Nephron (organoid): ENCODE results near the gene UQCRHL.

Experiments used
- H3K27ac Mint-ChIP-seq, 3 experiments: 2 replicates each; pipeline ENCODE4 v1.8.0; 2020; ENCODE audit warnings: mixed read lengths in 3 of 3, mild to moderate bottlenecking in 2 of 3, moderate library complexity in 1 of 3
- H3K27me3 Mint-ChIP-seq: 2 replicates; pipeline ENCODE4 v1.8.0; 2021; ENCODE audit warnings: low read depth, mild to moderate bottlenecking, moderate library complexity, mixed read lengths
- H3K36me3 Mint-ChIP-seq: 2 replicates; pipeline ENCODE4 v1.8.0; 2020; ENCODE audit warnings: low read depth, mixed read lengths
- H3K4me1 Mint-ChIP-seq: 2 replicates; pipeline ENCODE4 v1.8.0; 2020; ENCODE audit warnings: mixed read lengths
- H3K4me3 Mint-ChIP-seq, 3 experiments: 2 replicates each; pipeline ENCODE4 v1.8.0; 2020; ENCODE audit warnings: mild to moderate bottlenecking in 3 of 3, mixed read lengths in 3 of 3, moderate library complexity in 2 of 3
- H3K9me3 Mint-ChIP-seq: 2 replicates; pipeline ENCODE4 v1.8.0; 2020; ENCODE audit warnings: mixed read lengths
- TF ChIP-seq, protein P1 (sequence below), 3 experiments: fragments of 200-600 bp; sonication (generic); IDR thresholded peaks; one replicate each; pipeline ENCODE4 v1.5.0; 2021; ENCODE audit warnings: antibody characterized with exemption in 3 of 3; ENCODE audit not compliant: unreplicated experiment in 3 of 3

The UQCRHL gene

GRCh38 chr1:15826810-15827507 lies 19.5 kb upstream of the UQCRHL start:
- H3K27ac Mint-ChIP-seq, result peak overlapping the region in 2 of 3 experiments; percentile 46 to 56
- no peak overlapping the region for H3K4me3 Mint-ChIP-seq
- no peaks in the 10 kb centered on the region for H3K9me3 Mint-ChIP-seq
- H3K36me3 Mint-ChIP-seq, result peaks cover 9% of the 10 kb centered on the region
- TF ChIP-seq, protein P1, sequence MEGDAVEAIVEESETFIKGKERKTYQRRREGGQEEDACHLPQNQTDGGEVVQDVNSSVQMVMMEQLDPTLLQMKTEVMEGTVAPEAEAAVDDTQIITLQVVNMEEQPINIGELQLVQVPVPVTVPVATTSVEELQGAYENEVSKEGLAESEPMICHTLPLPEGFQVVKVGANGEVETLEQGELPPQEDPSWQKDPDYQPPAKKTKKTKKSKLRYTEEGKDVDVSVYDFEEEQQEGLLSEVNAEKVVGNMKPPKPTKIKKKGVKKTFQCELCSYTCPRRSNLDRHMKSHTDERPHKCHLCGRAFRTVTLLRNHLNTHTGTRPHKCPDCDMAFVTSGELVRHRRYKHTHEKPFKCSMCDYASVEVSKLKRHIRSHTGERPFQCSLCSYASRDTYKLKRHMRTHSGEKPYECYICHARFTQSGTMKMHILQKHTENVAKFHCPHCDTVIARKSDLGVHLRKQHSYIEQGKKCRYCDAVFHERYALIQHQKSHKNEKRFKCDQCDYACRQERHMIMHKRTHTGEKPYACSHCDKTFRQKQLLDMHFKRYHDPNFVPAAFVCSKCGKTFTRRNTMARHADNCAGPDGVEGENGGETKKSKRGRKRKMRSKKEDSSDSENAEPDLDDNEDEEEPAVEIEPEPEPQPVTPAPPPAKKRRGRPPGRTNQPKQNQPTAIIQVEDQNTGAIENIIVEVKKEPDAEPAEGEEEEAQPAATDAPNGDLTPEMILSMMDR (IDR thresholded peaks at IDR 0.05; ENCODE audit: unreplicated experiment in 3 of 3), result no peak
- H3K4me1 Mint-ChIP-seq, result peaks cover 38% of the 10 kb centered on the region
- H3K27me3 Mint-ChIP-seq, result no peaks in the 10 kb centered on the region

DNA sequence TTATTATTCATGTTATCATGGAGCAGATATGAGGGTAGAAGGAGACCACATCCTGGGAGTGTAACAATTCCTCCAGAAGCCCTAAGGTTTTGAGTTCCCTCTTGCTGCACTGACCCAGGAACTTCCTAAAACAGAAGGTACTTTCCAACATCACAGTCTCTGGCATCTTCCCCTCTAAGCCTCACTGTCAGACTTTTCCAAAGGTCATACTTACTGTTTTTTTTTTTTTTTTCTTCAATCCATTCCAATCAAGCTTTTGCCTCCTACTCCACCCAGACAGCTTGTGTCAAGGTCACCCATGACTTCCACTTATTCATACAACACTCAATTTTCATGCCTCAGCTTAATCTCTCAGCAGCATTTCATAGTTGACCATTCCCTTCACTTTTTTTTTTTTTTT lies 18.4 kb upstream of the UQCRHL start:
- Mint-ChIP-seq H3K36me3 (peaks cover 5% of the 10 kb centered on the region), H3K4me1 (peaks cover 29% of the 10 kb centered on the region), H3K27ac (peak overlapping the region in 2 of 3 experiments; percentile 12 to 40), H3K27me3 (no peaks in the 10 kb centered on the region), H3K4me3 (no peak overlapping the region), H3K9me3 (no peaks in the 10 kb centered on the region)
- TF ChIP-seq, protein P1 (IDR thresholded peaks at IDR 0.05; ENCODE audit: unreplicated experiment in 3 of 3), result no peak

DNA sequence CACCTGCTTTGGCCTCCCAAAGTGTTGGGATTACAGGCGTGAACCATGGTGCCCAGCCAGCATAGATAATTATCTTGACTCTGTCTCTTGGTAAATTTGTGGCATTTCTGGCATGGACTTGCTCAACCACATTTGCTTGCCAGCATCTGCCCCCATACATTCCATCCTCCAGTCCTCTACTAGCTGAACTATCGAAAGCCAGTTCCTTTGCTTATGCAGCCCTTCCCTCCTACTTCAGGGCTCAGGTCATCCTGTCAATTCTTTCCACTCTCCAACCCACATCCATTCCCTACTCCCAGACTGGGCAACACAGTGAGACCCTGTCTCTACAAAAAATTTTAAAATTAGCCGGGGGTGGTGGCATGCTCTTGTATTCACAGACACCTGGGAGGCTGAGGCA lies 13.0 kb upstream of the UQCRHL start:
- peak overlapping the region in 1 of 3 experiments; percentile 12 for H3K27ac Mint-ChIP-seq
- H3K27me3 Mint-ChIP-seq, result peaks cover 4% of the 10 kb centered on the region
- no peak overlapping the region for H3K4me3 Mint-ChIP-seq
- H3K9me3 Mint-ChIP-seq, result no peaks in the 10 kb centered on the region
- TF ChIP-seq, protein P1 (IDR thresholded peaks at IDR 0.05; ENCODE audit: unreplicated experiment in 3 of 3), result no peak
- peaks cover 4% of the 10 kb centered on the region for H3K4me1 Mint-ChIP-seq
- peaks cover 5% of the 10 kb centered on the region for H3K36me3 Mint-ChIP-seq

GRCh38 chr1:15816674-15817073 lies 9.2 kb upstream of the UQCRHL start:
- no peak overlapping the region for H3K27ac Mint-ChIP-seq
- H3K9me3 Mint-ChIP-seq, result no peaks in the 10 kb centered on the region
- peaks cover 6% of the 10 kb centered on the region for H3K4me1 Mint-ChIP-seq
- peaks cover 4% of the 10 kb centered on the region for H3K27me3 Mint-ChIP-seq
- peaks cover 5% of the 10 kb centered on the region for H3K36me3 Mint-ChIP-seq
- no peak overlapping the region for H3K4me3 Mint-ChIP-seq
- TF ChIP-seq, protein P1 (IDR thresholded peaks at IDR 0.05; ENCODE audit: unreplicated experiment in 3 of 3), result no peak

GRCh38 chr1:15810073-15810472 lies 2.6 kb upstream of the UQCRHL start:
- H3K4me3 Mint-ChIP-seq, result no peak overlapping the region
- H3K27ac Mint-ChIP-seq, result no peak overlapping the region
- no peaks in the 10 kb centered on the region for H3K36me3 Mint-ChIP-seq

More at GRCh38 chr1:15810073-15810472, 2.6 kb upstream of the UQCRHL start:
- TF ChIP-seq, protein P1 (IDR thresholded peaks at IDR 0.05; ENCODE audit: unreplicated experiment in 3 of 3), result no peak
- Mint-ChIP-seq H3K4me1 (no peaks in the 10 kb centered on the region), H3K27me3 (no peaks in the 10 kb centered on the region), H3K9me3 (no peaks in the 10 kb centered on the region)
